ENCODE data around the gene AHNAK2. TPM values are rescaled to one million over a fixed set of nuclear protein-coding genes. Genes with fewer than 3 reads are reported as not detected.

AHNAK2 gene
- total and polyA plus RNA-seq, 2 of the 13 experiments (the other 11 are each of a cell fraction or from before 2014, with no cell fraction given), result 0.11 to 0.18 TPM

DNA sequence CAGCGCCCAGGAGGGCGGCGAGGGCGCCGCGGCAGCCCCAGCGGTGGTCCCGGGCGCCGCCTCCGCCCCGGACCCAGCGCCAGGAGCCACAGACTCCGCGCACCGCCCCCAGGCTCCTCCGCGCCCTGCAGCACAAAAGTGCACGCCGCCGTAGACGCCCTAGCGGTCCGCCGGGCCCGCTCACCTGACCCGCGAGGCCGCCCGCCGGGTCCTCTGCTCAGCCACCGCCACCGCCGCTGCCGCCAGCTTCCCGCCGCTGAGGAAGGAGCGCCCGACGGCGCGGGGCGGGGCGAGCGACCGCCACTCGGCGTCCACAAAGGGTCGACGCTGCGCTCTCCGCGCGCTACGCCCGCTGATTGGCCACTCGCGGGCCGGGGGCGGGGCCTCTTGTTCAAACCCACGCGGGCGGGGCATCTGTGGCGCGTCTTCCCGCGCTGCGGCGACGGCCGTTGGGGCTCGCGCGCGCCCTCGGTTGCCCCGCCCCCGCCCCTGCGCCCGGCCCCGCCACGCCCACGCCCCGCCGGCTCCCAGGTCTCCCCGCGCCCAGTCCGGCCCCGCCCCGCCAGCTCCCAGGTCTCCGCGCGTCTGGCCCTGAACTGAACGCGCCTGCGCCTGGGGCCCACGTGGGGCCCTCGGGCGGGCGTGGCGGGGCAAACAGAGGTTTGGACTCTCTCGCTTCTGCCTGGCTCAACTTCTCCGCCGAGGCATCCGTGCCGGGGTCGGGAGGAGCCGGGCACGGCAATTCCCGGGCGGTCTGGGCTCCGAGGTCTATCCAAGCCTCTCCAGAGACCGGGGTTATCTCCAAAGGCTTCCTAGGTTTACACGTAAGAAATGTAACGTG is 42.9 kb upstream of the AHNAK2 start, which contains the start of gene CDCA4 (continued):
- TF ChIP-seq, protein P1, sequence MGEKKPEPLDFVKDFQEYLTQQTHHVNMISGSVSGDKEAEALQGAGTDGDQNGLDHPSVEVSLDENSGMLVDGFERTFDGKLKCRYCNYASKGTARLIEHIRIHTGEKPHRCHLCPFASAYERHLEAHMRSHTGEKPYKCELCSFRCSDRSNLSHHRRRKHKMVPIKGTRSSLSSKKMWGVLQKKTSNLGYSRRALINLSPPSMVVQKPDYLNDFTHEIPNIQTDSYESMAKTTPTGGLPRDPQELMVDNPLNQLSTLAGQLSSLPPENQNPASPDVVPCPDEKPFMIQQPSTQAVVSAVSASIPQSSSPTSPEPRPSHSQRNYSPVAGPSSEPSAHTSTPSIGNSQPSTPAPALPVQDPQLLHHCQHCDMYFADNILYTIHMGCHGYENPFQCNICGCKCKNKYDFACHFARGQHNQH (CRISPR knock-in tag; IDR thresholded peaks at IDR 0.05), result peak; percentile 17; the same call in 1 of the 2 replicates
- peak; percentile 89 for TF ChIP-seq MAX (IDR thresholded peaks at IDR 0.05)
- TF ChIP-seq NCOA5 (CRISPR knock-in tag; IDR thresholded peaks at IDR 0.05), result no peak
- peak; percentile 63 to 74; a peak in 3 of 4 replicates for TF ChIP-seq POLR2A (IDR thresholded peaks at IDR 0.05; ENCODE audit: insufficient read depth in 1 of 2, low read depth in 2 of 2, low read length in 2 of 2)
- TF ChIP-seq MYC (CRISPR knock-in tag; IDR thresholded peaks at IDR 0.05; ENCODE audit: borderline replicate concordance), result peak; percentile 92
- peak; percentile 18; the same call in 1 of the 2 replicates for TF ChIP-seq SMYD3 (CRISPR knock-in tag; IDR thresholded peaks at IDR 0.05)
- TF ChIP-seq, protein P2, sequence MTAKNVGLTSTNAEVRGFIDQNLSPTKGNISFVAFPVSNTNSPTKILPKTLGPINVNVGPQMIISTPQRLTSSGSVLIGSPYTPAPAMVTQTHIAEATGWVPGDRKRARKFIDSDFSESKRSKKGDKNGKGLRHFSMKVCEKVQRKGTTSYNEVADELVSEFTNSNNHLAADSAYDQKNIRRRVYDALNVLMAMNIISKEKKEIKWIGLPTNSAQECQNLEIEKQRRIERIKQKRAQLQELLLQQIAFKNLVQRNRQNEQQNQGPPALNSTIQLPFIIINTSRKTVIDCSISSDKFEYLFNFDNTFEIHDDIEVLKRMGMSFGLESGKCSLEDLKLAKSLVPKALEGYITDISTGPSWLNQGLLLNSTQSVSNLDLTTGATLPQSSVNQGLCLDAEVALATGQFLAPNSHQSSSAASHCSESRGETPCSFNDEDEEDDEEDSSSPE (CRISPR knock-in tag; IDR thresholded peaks at IDR 0.05), result peak; percentile 97
- TF ChIP-seq, protein P3, sequence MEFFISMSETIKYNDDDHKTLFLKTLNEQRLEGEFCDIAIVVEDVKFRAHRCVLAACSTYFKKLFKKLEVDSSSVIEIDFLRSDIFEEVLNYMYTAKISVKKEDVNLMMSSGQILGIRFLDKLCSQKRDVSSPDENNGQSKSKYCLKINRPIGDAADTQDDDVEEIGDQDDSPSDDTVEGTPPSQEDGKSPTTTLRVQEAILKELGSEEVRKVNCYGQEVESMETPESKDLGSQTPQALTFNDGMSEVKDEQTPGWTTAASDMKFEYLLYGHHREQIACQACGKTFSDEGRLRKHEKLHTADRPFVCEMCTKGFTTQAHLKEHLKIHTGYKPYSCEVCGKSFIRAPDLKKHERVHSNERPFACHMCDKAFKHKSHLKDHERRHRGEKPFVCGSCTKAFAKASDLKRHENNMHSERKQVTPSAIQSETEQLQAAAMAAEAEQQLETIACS (CRISPR knock-in tag; IDR thresholded peaks at IDR 0.05), result peak; percentile 53
- no peak for TF ChIP-seq ZNF83 (CRISPR knock-in tag; IDR thresholded peaks at IDR 0.05; ENCODE audit: borderline replicate concordance)
- TF ChIP-seq SP5 (CRISPR knock-in tag; IDR thresholded peaks at IDR 0.05; ENCODE audit: borderline replicate concordance, low read depth), result peak; percentile 76; the same call in 1 of the 2 replicates
- peak; percentile 71 for TF ChIP-seq TAF1 (CRISPR knock-in tag; IDR thresholded peaks at IDR 0.05)
- no peak for TF ChIP-seq LRRFIP1 (CRISPR knock-in tag; conservative IDR thresholded peaks at IDR 0.05)
- peak; percentile 29; the same call in 1 of the 2 replicates for TF ChIP-seq ZSCAN20 (CRISPR knock-in tag; IDR thresholded peaks at IDR 0.05; ENCODE audit: borderline replicate concordance)
- peak; percentile 63 for TF ChIP-seq YEATS4 (CRISPR knock-in tag; IDR thresholded peaks at IDR 0.05; ENCODE audit: borderline replicate concordance)
- TF ChIP-seq ZSCAN21 (CRISPR knock-in tag; IDR thresholded peaks at IDR 0.05; ENCODE audit: borderline replicate concordance), result peak; percentile 37; the same call in 1 of the 2 replicates
- no peak for TF ChIP-seq NR2F6 (IDR thresholded peaks at IDR 0.05)
- TF ChIP-seq NR2F6 (CRISPR knock-in tag; IDR thresholded peaks at IDR 0.05), result 0 out of 2 replicates have a peak, but pooled peaks have one; percentile 12
- TF ChIP-seq CBX5 (CRISPR knock-in tag; IDR thresholded peaks at IDR 0.05; ENCODE audit: borderline replicate concordance), result no peak
- 0 out of 2 replicates have a peak, but pooled peaks have one; percentile 36 for TF ChIP-seq BRCA1 (CRISPR knock-in tag; IDR thresholded peaks at IDR 0.05)
- TF ChIP-seq ZNF777 (CRISPR knock-in tag; IDR thresholded peaks at IDR 0.05), result peak; percentile 87
- TF ChIP-seq TARDBP (CRISPR knock-in tag; IDR thresholded peaks at IDR 0.05), result no peak
- TF ChIP-seq TBX2 (CRISPR knock-in tag; IDR thresholded peaks at IDR 0.05; ENCODE audit: borderline replicate concordance), result peak; percentile 47; the same call in 1 of the 2 replicates
- no peak for TF ChIP-seq ARNT (IDR thresholded peaks at IDR 0.05)
